Umbilical cord (tissue), 2 donors: ENCODE measurements around the gene ZFP92. TPM values are rescaled to one million over a fixed set of nuclear protein-coding genes. Genes with fewer than 3 reads are reported as not detected.

ENCODE experiments used
- DNase-seq: peaks from one replicate; pipeline ENCODE4 v3.0.0-alpha.2; 2015; ENCODE audit warnings: low spot score
- total RNA-seq: library from RNA; depleted of rRNA; stranded (reverse); fragments of >200 nt; gene quantifications from one replicate; pipeline ENCODE4 v1.2.3, GENCODE V29; 2014; ENCODE audit warnings: low replicate concordance; ENCODE audit not compliant: insufficient read depth

The ZFP92 gene
- total RNA-seq, 1 donor from 2014 or later = 5.1 TPM

- DNase-seq = peak; percentile 26
Measured at GRCh38 chrX:153438532-153438931, 27.3 kb downstream of the ZFP92 start.

GRCh38 chrX:153439977-153440376, 28.7 kb downstream of the ZFP92 start:
- DNase-seq = no peak

- no peak for DNase-seq
Measured at GRCh38 chrX:153440556-153441135, 29.4 kb downstream of the ZFP92 start.

GRCh38 chrX:153441296-153441695, 30.0 kb downstream of the ZFP92 start:
- no peak for DNase-seq

GRCh38 chrX:153441981-153442380, 30.7 kb downstream of the ZFP92 start:
- DNase-seq = peak; percentile 13

- DNase-seq = no peak
Measured at GRCh38 chrX:153442463-153442862, 31.2 kb downstream of the ZFP92 start.

- DNase-seq = no peak
Measured at GRCh38 chrX:153443476-153444332, 32.4 kb downstream of the ZFP92 start.

- DNase-seq = no peak
Measured at GRCh38 chrX:153444333-153445011, 33.2 kb downstream of the ZFP92 start.

GRCh38 chrX:153445106-153445855, 34.0 kb downstream of the ZFP92 start:
- no peak for DNase-seq

- DNase-seq = no peak
Measured at GRCh38 chrX:153445856-153446635, 34.8 kb downstream of the ZFP92 start, which contains the start of gene TREX2. Gene TREX2 (minus strand): TSS chrX:153446056. CDS start chrX:153445430, 626 bp downstream.

GRCh38 chrX:153446636-153446936, 35.3 kb downstream of the ZFP92 start:
- no peak for DNase-seq

GRCh38 chrX:153446950-153447580, 35.8 kb downstream of the ZFP92 start:
- DNase-seq = no peak

- DNase-seq = no peak
Measured at GRCh38 chrX:153447581-153447960, 36.3 kb downstream of the ZFP92 start.

GRCh38 chrX:153448556-153449367, 37.5 kb downstream of the ZFP92 start:
- no peak for DNase-seq

- DNase-seq = no peak
Measured at GRCh38 chrX:153449368-153450113, 38.3 kb downstream of the ZFP92 start.

- no peak for DNase-seq
Measured at GRCh38 chrX:153450114-153450948, 39.1 kb downstream of the ZFP92 start.

- DNase-seq = no peak
Measured at GRCh38 chrX:153450949-153451277, 39.6 kb downstream of the ZFP92 start.

- DNase-seq = no peak
Measured at GRCh38 chrX:153454901-153455550, 43.8 kb downstream of the ZFP92 start.
